Activated gamma-delta T cell treated with anti-CD3 and anti-CD28 coated beads, Interleukin-2, amount 50 U/mL, for 16 hours (primary cell): Measurements from ENCODE around the gene MRM3.
"Not testable (repeated sequence)": the region's sequence is repeated elsewhere in the genome, so short reads cannot be mapped to it uniquely, and the experiment has no call there.

Source experiments
- DNase-seq: peaks from one replicate; pipeline ENCODE4 v3.0.0-alpha.2; 2020; ENCODE audit warnings: low read depth

MRM3 gene

GRCh38 chr17:796609-797008 is 14.5 kb downstream of the MRM3 start:
- DNase-seq: no peak

- DNase-seq: no peak
These were observed 15.2 kb downstream of the MRM3 start for GRCh38 chr17:797236-797840.

- DNase-seq: no peak
These were observed 16.1 kb downstream of the MRM3 start for GRCh38 chr17:798246-798645.

- no peak for DNase-seq
These were observed 17.1 kb downstream of the MRM3 start for GRCh38 chr17:799261-799660.

- no peak for DNase-seq
These were observed 18.5 kb downstream of the MRM3 start for GRCh38 chr17:800446-801242.

- no peak for DNase-seq
These were observed 19.5 kb downstream of the MRM3 start for GRCh38 chr17:801660-802059.

DNA sequence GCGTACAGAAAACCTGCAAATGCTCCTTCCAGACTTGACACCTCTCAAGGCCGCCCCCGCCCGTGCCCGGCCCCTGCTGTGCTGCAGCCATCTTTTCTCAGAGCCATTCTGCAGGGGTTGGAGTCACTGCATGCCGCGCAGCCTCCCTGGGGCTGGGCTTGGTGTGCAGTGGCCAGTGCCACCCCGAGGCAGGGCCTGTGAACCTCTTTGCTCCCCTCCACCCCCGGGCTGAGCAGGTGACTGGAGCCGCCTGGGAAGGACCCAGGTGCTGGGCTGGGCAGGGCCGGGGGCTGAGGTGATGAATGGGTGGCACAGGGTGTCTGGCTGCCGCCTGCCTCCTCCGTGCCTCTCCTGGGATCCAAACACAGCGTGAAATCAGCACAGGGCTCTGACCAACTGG is 20.3 kb downstream of the MRM3 start:
- no peak for DNase-seq

DNA sequence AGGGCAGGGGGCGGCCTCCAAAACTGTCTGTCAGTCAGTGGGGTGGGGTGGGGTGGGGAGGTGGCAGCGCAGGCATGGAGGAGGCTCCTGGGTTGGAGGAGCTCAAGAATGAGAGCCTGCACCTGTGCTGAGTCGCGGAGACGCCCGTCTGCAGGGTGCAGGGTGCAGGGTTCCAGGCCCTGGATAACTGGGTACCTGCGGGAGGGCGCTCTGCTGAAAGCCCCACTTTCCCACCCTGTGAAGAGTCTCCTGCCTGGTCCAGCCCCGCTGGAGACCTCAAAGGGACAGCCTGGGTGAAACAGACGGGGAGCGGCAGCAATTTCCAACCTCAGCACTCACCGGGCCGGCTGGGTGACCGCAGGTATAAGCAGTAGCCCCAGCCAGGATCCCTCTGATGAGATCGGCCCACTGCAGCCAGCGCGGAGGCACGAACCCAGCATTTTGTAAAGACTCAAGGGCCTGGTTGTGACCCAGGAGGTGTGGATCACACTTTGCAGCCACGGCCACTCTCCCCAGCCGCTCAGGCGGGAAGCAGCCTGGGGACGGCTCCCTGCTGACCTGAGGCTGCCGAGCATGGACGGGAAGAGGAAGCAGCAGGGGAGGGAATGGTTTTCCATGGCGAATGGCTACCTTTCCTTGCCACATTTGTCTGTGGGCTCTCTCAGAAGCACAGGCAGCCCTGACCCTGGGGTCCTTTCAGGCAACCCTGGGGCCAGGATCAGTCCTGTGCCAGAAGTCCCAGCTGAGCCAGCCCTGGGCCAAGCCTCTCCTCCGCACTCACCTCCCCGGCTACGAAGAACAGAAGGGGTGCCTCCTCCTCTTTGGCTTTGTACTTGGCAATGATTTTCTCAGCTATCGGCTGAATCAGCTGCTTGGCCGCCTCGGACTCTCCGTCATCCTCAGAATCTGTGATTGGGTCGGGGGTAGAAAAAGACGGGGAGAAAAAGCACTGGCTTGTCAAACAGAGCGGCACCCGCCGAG is 21.0 kb downstream of the MRM3 start:
- DNase-seq: no peak

DNA sequence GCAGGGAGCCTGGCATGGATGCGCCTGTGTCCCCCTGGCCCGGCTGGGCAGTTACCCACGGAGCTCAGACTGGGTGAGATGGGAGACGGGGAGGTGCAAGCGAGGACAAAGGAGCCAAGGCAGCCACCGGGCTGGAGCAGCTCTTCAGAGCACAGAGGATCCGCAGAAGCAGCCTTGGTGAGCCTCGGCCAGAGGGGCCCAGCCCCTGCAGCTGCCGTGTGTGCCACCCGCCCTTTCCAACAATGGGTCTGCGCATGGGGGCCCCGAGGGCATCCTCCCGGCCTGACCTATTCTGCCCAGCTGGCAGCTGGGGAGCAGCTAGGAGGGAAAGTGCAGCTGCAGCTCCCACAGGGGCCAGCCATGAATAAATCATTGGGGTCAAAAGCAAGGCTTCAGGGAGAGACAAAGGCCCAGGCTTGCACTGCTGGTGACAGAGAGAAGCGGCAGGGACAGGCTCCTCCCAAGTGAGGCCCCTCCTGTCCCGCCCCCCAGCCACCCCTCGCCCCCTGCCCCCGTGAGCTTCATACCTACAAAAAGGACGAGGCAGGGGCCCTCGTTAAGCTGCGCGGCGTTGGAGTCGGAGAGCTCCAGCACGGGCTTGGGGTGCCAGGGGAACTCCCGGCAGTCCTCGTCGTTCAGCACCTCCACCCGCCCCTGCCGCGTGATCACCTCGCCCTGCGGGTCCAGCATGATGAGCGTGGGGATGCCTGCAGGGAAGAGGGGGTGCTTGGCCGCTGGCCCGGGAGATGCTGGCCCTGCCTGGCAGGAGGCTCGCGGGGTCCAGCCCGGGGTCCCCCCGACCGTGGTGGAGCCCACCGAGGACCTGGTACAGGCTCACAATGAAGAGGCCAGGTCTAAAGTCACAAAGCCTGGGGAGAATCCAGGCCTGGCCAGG is 22.6 kb downstream of the MRM3 start:
- no peak for DNase-seq

- not testable (repeated sequence) for DNase-seq
These were observed 23.7 kb downstream of the MRM3 start for GRCh38 chr17:805886-806285.

DNA sequence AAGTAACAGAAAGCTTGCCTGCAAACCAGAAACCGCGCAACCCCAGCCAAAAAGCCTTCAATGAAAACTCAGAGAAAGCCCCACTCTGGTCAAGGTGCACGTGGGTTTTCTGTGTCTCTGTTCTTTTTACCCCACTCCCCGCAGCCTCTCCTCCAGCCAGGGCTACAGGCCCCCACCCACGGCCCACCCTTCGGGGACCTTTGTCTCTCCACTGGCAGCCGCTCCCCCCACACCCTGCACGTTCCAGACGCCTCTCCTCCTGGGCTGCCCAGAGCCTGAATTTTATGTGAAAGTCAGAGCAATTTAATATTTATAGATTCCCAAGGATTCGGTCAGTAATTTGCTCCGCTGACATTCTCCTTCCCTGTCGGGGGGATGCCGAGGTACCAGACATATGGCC is 24.2 kb downstream of the MRM3 start:
- no peak for DNase-seq

DNA sequence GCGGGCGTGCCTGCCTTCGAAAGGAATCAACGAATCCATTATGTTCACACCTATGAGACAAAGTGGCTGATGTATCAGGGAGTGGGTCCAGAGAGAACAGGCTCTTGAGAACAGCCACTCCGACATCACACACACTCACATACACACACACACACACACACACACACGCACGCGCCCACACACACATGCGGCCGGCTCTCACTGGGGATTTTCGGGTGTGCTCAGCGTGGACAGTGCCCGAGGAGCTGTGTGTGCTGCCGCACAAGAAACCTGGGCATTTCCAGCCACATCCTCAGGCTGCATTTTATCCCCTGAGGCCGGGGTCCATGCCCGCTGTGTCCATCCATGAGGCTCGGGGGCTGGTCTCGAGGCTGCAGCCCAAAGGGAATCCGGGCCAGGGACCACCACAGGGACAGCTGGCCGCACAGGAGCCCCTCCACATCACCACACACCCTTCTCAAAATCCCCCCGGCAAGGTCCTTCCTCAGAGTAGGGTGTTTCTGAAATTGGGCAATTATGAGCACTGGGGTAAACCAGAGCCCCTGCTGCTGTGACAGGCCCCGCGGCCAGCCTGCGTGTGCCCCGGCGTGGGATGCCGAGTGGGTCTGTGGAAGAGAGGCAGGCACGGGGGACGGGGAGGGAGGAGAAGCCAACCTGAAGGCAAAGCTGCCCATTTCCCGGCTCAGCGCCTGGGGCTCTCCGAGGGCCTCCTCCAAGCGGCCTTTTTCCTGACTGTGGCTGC is 24.8 kb downstream of the MRM3 start:
- DNase-seq: no peak

DNA sequence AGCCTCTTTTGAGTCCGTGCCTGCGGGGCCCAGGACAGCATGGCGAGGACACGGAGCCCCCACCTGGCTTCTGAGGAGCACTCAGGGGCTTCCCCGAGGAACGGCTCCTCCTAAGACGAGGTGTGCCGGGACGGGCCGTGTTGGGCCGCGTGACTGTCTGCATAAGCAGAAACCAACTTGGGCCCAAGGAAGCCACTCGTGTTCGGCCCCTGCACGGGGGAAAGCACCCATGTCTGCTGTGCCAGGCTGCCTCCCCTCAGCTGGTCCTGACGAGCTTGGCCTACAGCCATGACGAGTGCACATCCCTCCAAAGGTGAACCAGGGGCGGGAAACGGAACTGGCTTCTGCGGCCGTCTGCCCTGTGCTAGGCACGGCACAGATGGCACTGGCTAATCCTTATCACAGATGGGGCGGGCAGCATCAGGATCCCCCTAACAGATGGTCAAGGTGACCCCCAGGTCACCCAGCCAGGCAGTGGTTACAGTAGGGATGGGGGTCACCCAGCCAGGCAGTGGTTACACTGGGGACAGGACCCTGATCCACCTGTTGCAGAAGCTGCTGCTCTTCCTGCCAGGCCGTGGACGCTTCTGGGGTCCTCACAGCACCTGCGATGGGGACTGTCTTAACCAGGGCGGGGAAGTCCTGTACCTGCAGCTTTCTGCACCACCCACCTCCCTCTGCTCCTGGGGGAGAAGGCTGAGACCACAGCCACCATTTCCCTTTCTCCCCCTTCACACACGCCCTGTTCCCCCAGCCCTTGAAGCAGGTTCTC is 25.6 kb downstream of the MRM3 start:
- no peak for DNase-seq

DNA sequence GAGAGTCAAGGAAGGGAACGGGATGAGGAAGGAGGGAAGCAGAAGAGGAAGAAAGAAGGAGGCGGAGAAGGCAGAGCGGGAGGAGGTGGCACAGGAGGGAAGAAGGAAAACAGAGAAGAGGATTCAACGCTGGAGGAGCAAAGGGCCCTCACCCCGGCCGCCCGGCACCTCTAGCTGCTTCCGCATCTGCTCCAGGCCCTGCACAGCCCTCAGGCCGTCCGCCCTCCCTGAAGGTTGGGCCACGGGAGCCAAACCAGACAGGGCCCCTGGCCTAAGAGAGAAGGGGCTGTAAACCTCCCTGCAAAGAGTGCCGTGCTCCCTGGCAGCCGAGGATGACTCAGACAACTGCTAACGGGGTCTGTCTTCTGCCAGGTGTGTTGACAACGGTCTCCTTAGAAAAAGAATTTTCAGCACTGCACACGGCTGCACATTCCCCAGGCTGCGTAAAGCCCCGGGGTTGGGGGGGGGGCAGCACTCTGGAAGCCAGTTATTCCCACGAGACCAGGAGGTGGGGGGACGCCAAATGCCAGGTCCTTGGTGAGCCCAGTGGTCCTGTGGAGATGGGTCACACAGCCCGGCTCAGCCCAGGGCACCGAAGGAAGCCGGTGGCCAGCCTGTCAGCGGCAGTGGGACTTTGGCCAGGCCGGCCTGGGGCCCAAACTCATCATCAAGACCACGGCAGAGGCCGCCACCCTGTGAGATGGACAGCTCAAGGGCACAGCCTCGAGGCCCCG is 29.1 kb downstream of the MRM3 start:
- no peak for DNase-seq

DNA sequence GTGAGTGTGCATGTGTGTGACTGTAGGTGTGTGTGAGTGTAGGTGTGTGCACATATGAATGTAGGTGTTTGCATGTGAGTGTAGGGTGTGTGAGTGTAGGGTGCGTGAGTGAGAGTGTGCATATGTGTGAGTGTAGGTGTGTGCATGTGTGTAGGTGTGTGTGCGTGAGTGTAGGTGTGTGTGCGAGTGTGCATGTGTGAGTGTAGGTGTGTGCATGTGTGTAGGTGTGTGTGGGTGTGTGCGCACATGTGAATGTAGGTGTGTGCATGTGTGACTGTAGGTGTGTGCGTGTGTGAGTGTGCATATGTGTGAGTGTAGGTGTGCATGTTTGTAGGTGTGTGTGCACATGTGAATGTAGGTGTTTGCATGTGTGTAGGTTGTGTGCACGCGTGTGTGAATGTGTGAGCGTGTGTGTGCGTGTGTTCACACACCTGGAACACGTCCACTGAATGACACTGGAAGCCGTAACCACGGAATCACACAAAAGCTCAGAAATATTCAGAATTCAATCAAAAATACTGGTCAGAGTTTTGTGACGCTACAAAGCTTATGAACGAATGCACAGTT is 30.6 kb downstream of the MRM3 start:
- no peak for DNase-seq

DNA sequence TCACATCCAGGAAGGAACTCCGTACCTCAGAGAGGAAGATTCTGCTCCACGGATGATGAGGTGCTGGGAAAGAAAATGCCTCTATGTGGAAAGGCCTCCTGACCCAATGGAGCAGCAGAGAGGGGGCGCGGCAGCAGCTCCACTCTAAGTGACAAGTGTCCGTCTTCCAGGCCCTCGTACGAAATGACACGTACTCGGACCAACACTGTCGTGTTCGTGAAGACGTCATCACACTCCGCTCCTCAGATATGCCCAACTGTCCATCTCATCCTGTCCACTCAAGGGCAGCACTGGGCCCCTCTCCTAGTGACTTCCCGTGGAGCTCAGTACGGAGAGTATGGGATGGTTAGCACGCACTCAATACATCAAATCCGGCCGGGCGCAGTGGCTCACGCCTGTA is 32.2 kb downstream of the MRM3 start:
- no peak for DNase-seq

DNA sequence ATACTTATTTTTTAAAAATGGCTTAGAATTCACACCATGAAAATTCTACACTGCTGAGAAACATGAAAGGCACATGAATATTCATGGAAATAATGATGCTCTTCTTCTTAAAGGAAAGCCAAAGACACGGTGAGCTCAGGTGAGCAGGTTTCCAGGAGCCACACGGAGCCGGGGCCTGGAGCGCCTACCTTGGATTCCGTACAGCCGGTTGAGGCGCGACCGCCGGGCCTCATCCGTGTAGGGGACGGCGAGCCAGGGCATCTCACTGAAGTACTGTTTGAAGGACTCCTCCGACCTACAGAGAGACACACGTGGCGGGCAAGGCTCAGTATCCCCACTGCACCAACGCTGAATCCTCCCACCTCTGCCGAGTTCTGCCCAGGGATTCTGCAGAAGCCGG is 37.1 kb downstream of the MRM3 start:
- DNase-seq: no peak

DNA sequence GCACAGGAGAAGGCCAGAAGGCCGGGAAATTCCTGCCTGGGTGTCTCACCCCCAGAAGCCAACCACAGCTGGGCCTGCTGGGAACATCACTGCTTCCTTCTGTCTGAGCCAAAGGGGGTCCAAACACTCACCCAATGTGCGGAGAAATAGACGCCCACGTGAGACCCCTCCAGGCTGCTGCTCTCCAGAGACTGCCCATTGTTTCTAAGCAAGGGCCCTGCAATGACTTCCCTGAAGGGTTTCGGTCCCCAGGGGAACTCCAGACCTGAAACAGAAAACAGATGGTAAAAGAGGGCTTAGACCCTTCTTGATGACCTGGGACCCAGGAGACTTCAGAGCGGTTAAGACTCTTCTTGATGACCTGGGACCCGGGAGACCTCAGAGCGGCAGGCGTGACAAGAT is 41.3 kb downstream of the MRM3 start:
- no peak for DNase-seq

DNA sequence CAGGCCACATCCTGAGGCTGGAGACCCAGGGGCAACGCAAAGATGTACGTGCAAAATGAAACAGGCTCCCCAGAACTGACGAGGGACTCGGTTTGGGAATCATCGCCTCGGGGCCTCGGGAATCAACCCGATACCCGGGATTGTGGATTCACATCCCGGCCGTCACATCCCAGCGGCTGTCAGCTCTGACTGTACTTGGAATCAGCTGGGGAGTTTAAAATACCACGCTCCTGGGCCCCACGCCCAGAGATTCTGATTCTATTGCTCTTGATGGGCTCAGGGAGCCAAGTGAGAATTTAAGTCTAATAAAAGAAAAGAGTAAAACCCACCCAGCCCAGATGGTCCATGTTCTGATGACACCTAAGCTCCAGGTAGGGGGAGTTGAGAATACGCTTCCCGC is 42.2 kb downstream of the MRM3 start:
- DNase-seq: no peak
